Left ventricle myocardium superior (tissue), 1 donor: ENCODE measurements around the gene NPR2. TPM values are rescaled to one million over a fixed set of nuclear protein-coding genes. Genes with fewer than 3 reads are reported as not detected.
A peak's percentile ranks its signal among the peaks of the same experiment; 100 is the strongest.

Source experiments
- ATAC-seq: fragments of 200-7000 bp; cut with Tn5 transposase; one replicate; pipeline ENCODE4 v1.9.1; 2020; ENCODE audit warnings: mild to moderate bottlenecking, moderate library complexity
- DNase-seq: peaks from one replicate; pipeline ENCODE4 v3.0.0-alpha.2; 2020
- intact Hi-C: fragments of 100-400 bp; cut with micrococcal nuclease; formaldehyde crosslinking; loops from one replicate; pipeline ENCODE4 v1.11.0; 2022
- total RNA-seq: library from RNA; stranded (reverse); fragmentation: NEBNext Ultra II Directional; extraction: Animal tissue kit (Norgen Biotek cat#: 25700); gene quantifications from one replicate; pipeline ENCODE4 v1.2.1, GENCODE V29; 2021
- donor health status: DM: no; HTN: yes; CAD: no; lungs with severe emphysema.

NPR2 gene
- total RNA-seq, 1 donor from 2014 or later: 24.6 TPM

- intact Hi-C loops: no loop called here
- ATAC-seq (no peak), DNase-seq (no peak)
These were observed 2.1 kb downstream of the NPR2 start for GRCh38 chr9:35793461-35793860.

DNA sequence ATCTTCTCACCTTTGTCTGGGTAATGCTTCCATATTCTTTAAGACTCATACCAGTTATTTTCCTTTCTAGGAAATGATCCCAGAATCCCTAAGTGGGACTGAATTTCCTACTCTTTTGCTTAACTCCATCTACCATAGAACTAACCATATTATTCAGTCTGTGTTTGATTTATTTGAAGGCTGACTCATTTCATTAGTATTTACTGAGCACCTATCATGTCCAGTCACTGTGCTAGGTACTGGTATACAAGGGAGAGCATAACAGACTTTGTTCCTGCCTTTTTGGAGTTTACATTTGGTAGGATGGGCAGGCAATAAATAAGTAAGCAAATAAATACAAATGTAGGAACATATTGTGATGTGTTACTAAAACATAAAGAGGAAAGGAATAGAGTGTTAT, 4.3 kb downstream of the NPR2 start:
- intact Hi-C loops: no loop called here
- ATAC-seq: no peak

DNA sequence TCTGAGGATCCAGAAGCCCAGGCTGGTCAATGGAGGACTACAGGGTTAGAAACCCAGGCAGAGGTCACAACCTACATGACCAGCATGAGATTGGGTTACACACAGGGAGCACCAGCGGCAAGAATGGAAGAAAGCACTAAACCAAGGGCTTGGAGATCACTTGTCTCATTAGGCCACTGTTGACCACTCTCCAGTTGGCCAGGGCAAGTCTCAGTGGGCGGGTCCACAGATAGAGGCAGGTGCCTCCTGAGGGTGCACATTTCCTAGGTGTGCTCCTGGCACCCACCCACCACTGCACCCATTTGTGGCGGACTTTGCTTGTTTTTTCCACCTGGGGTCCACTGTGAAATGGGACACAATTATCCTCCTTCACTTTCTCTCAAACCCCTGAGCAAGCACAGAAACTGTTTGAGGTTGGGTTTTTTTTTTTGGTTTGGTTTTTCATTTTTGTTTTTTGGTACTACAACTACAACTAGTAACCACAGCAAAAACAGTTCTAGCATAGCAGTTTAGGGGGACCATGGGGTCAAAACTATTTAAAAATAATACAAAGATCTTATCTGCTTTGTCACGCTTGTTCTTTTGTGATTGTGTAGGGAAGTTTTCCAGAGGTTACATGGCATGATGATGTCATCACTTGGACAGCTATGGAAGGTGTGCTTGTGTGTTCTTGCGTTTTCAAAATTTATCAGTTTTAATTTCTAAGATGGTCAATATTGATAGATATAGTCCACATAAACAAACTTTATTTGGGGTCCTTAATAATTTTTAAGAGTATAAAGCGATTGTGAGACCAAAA, 6.1 kb downstream of the NPR2 start:
- ATAC-seq (no peak), DNase-seq (no peak)
- intact Hi-C loops: no loop called here

More for the DNA sequence above, 4.3 kb downstream of the NPR2 start:
- DNase-seq: no peak

- DNase-seq (no peak), ATAC-seq (no peak)
- intact Hi-C loops: no loop called here
These were observed 7.4 kb downstream of the NPR2 start for GRCh38 chr9:35798658-35799374.

DNA sequence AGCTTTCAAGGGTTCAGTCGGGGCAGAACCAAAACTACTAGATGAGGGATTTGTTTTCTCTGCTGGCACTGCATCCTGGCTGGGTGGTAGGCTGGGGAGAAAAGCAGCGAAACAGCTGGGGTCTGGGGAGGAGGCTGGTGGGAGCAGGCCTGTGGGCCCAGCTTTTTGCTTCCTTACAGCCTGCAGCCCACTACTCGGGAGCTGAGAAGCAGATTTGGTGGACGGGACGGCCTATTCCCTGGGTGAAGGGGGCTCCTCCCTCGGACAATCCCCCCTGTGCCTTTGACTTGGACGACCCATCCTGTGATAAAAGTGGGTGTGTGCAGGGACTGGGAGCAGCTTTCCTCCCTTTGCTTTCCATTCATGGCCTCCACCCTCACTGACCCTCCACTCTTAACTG, 9.1 kb downstream of the NPR2 start:
- DNase-seq (no peak), ATAC-seq (no peak)
- intact Hi-C loops: no loop called here

GRCh38 chr9:35801328-35802128, 10.1 kb downstream of the NPR2 start:
- ATAC-seq: no peak
- intact Hi-C loops: no loop called here

DNA sequence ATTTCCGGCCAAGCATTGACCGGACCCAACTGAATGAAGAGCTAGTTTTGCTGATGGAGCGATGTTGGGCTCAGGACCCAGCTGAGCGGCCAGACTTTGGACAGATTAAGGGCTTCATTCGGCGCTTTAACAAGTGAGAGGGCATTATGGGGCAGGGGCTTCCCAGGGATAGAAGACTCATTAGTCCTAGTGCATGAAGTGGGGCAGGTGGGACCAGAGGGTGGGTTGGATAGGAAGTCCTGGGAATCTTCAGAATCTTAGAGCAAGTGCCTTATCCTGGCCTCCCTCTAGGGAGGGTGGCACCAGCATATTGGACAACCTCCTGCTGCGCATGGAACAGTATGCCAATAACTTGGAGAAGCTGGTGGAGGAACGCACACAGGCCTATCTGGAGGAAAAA, 14.7 kb downstream of the NPR2 start:
- ATAC-seq (no peak), DNase-seq (no peak)
- intact Hi-C loops: no loop called here

More at GRCh38 chr9:35801328-35802128, 10.1 kb downstream of the NPR2 start:
- DNase-seq: no peak

GRCh38 chr9:35808433-35808832, 17.0 kb downstream of the NPR2 start:
- DNase-seq: no peak
- intact Hi-C loops: no loop called here
- no peak for ATAC-seq

GRCh38 chr9:35810122-35810521, 18.7 kb downstream of the NPR2 start:
- no peak for ATAC-seq
- intact Hi-C loops: no loop called here
- DNase-seq: no peak

GRCh38 chr9:35811381-35812024, 20.1 kb downstream of the NPR2 start:
- intact Hi-C loops: no loop called here
- peak; percentile 63 for DNase-seq

GRCh38 chr9:35812025-35812602, 20.7 kb downstream of the NPR2 start, which contains the start of gene SPAG8:
Gene SPAG8 (minus strand): TSS chr9:35812262. CDS start chr9:35812147, 115 bp downstream.
- ATAC-seq (peak; percentile 70), DNase-seq (peak; percentile 95)
- intact Hi-C loops: no loop called here

More at GRCh38 chr9:35811381-35812024, 20.1 kb downstream of the NPR2 start:
- ATAC-seq: peak; percentile 3

GRCh38 chr9:35813434-35814105, 22.2 kb downstream of the NPR2 start:
- ATAC-seq: no peak
- no peak for DNase-seq
- intact Hi-C loops: no loop called here

- intact Hi-C loops: no loop called here
- peak; percentile 84 for DNase-seq
- peak; percentile 63 for ATAC-seq
These were observed 22.9 kb downstream of the NPR2 start for GRCh38 chr9:35814106-35814840.

GRCh38 chr9:35814841-35815543, 23.6 kb downstream of the NPR2 start, which contains the start of gene HINT2:
Gene HINT2 (minus strand): TSS chr9:35815042. CDS start chr9:35814979, 63 bp downstream.
- peak; percentile 97 for DNase-seq
- ATAC-seq: peak; percentile 93
- intact Hi-C loops: no loop called here

- intact Hi-C loops: no loop called here
- DNase-seq (no peak), ATAC-seq (no peak)
These were observed 25.3 kb downstream of the NPR2 start for GRCh38 chr9:35816708-35817107.

GRCh38 chr9:35818341-35818740, 26.9 kb downstream of the NPR2 start:
- intact Hi-C loops: no loop called here
- ATAC-seq: no peak
- DNase-seq: no peak

GRCh38 chr9:35820076-35820475, 28.7 kb downstream of the NPR2 start:
- ATAC-seq (no peak), DNase-seq (no peak)
- intact Hi-C loops: no loop called here
